Ishikawa (cell line): ENCODE results near the gene RRP36.

Experiments used
- CEBPB ChIP-seq: IDR thresholded peaks from 2 replicates; pipeline ENCODE4 v1.6.1; 2012
- CREB1 ChIP-seq: IDR thresholded peaks from 2 replicates; pipeline ENCODE4 v1.6.1; 2012; ENCODE audit warnings: low read depth
- EGR1 ChIP-seq: IDR thresholded peaks from 2 replicates; pipeline ENCODE4 v1.6.1; 2012
- EP300 ChIP-seq: IDR thresholded peaks from 2 replicates; pipeline ENCODE4 v1.6.1; 2012; ENCODE audit warnings: borderline replicate concordance
- FOXM1 ChIP-seq: IDR thresholded peaks from 2 replicates; pipeline ENCODE4 v1.6.1; 2012; ENCODE audit warnings: low read depth, borderline replicate concordance
- NFIC ChIP-seq: IDR thresholded peaks from 2 replicates; pipeline ENCODE4 v1.6.1; 2012
- RAD21 ChIP-seq: IDR thresholded peaks from 2 replicates; pipeline ENCODE4 v1.6.1; 2012; ENCODE audit warnings: low read depth
- TAF1 ChIP-seq: IDR thresholded peaks from 2 replicates; pipeline ENCODE4 v1.6.1; 2012; ENCODE audit warnings: low read depth, mild to moderate bottlenecking
- TCF12 ChIP-seq: IDR thresholded peaks from 2 replicates; pipeline ENCODE4 v1.6.1; 2012; ENCODE audit warnings: low read depth
- TEAD4 ChIP-seq: IDR thresholded peaks from 2 replicates; pipeline ENCODE4 v1.6.1; 2012
- YY1 ChIP-seq: IDR thresholded peaks from 2 replicates; pipeline ENCODE4 v1.6.1; 2012; ENCODE audit warnings: low read depth
- ZBTB7A ChIP-seq: IDR thresholded peaks from 2 replicates; pipeline ENCODE4 v1.6.1; 2012; ENCODE audit warnings: low read depth
- TF ChIP-seq, protein P1 (sequence below): IDR thresholded peaks from 2 replicates; pipeline ENCODE4 v1.6.1; 2012
- TF ChIP-seq, protein P2 (sequence below): IDR thresholded peaks from 2 replicates; pipeline ENCODE4 v1.6.1; 2012; ENCODE audit warnings: low read depth, mild to moderate bottlenecking
- TF ChIP-seq, protein P3 (sequence below): IDR thresholded peaks from 2 replicates; pipeline ENCODE4 v1.6.1; 2012

Gene RRP36

DNA sequence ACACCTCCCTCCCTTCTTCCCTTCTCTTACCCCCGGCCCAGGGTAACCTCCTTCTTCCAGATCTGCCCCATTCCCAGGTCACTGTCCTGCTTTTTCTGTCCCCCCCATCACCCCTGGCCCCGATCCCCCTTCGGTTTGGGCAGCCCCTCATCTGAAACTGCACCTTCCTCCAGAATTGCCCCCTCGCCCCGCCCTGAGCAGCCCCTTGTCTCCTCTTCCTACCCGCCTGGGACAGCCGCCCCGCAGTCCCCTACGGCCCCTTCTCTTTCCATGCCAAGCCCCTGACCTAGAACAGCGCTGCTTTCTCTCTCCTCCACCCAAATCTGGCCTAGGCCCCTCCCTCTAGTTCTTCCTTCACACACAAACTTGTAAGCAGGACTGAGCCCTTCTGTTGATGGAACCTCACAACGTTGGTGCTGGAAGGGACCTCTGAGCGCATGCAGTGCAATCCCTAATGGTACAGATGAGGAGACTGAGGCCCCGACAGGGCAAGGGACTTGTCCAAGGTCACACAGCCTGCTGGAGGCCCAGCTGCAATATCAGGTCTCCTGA lies 36.4 kb upstream of the RRP36 start:
- TF ChIP-seq NFIC, result no peak
- no peak for TF ChIP-seq YY1
- TF ChIP-seq, protein P1, sequence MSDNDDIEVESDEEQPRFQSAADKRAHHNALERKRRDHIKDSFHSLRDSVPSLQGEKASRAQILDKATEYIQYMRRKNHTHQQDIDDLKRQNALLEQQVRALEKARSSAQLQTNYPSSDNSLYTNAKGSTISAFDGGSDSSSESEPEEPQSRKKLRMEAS, result no peak
- no peak for TF ChIP-seq CEBPB
- no peak for TF ChIP-seq CREB1
- no peak for TF ChIP-seq TCF12
- TF ChIP-seq, protein P2, sequence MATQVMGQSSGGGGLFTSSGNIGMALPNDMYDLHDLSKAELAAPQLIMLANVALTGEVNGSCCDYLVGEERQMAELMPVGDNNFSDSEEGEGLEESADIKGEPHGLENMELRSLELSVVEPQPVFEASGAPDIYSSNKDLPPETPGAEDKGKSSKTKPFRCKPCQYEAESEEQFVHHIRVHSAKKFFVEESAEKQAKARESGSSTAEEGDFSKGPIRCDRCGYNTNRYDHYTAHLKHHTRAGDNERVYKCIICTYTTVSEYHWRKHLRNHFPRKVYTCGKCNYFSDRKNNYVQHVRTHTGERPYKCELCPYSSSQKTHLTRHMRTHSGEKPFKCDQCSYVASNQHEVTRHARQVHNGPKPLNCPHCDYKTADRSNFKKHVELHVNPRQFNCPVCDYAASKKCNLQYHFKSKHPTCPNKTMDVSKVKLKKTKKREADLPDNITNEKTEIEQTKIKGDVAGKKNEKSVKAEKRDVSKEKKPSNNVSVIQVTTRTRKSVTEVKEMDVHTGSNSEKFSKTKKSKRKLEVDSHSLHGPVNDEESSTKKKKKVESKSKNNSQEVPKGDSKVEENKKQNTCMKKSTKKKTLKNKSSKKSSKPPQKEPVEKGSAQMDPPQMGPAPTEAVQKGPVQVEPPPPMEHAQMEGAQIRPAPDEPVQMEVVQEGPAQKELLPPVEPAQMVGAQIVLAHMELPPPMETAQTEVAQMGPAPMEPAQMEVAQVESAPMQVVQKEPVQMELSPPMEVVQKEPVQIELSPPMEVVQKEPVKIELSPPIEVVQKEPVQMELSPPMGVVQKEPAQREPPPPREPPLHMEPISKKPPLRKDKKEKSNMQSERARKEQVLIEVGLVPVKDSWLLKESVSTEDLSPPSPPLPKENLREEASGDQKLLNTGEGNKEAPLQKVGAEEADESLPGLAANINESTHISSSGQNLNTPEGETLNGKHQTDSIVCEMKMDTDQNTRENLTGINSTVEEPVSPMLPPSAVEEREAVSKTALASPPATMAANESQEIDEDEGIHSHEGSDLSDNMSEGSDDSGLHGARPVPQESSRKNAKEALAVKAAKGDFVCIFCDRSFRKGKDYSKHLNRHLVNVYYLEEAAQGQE, result no peak
- no peak for TF ChIP-seq RAD21

DNA sequence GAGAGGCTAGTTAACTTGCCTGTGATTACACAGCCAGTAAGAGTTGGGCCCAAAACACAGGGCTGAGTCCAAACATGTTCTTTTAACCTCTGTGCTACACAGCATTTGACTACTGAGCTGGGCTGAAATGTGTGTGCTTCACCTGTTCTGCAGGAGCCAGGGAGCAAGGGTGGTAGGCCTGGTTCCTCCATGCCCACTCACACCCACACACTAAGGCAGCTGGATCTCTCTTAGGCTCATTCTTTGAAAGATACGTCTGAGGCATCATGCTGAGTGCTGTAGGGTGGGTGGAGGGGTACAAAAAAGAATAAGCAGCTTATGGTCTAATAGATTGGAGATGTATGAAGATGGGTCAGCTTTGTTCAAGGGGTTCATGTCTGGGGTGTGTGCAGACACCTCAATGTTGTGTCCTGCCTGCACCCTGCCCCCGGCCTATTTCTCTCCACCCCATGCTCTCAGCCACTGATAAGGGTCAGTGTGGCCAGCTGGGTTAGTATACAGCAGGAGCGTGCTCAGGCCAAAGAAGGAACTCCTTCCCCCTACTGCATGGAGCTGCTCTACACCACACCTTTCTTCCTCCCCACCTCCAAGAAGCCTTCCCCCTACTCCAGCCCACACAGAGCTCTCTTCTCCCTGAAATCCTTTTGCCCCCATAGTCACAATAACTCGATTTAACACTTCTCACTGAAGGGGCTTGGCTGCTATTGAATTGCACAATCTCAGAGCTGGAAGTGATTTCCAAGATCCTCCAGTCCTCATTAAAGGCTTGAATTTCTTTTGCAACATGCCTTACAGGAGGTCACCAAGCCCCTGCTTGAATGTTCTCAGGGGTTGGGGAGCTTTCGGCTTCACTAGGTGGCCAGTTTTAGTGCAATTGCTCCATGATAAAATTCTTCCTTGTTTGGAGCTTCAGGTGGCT lies 33.6 kb upstream of the RRP36 start:
- TF ChIP-seq, protein P2, result no peak
- TF ChIP-seq, protein P1, result no peak
- no peak for TF ChIP-seq TCF12
- TF ChIP-seq TAF1, result no peak
- TF ChIP-seq, protein P3, sequence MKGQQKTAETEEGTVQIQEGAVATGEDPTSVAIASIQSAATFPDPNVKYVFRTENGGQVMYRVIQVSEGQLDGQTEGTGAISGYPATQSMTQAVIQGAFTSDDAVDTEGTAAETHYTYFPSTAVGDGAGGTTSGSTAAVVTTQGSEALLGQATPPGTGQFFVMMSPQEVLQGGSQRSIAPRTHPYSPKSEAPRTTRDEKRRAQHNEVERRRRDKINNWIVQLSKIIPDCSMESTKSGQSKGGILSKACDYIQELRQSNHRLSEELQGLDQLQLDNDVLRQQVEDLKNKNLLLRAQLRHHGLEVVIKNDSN, result no peak
- no peak for TF ChIP-seq CREB1

DNA sequence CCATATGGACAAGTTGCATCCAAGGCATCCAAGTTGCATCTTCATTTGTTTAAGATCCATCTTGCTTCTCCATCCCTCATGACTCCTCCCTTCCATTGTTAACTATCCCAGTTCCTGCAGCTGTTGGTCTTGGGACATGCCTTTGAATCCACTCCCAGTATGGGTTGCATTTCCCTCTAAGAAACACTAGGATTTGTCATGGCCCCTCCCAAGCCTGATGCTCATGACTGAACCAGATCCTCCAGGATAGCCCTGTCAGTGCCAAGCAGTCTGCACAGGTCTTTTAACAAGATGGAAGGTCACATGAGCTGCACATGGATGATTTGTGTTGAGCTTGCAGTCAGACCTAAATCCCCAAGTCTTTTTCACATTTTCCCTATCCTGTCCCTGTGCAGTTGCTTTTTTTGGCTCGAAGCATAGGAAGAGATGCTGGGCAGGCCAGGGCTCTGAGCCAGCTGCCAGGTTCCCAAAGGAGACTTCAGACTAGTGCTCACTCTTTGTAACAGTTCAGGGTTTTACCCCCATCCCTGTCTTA lies 32.9 kb upstream of the RRP36 start:
- TF ChIP-seq, protein P1, result no peak
- TF ChIP-seq RAD21, result no peak
- TF ChIP-seq EGR1, result no peak
- no peak for TF ChIP-seq TEAD4
- no peak for TF ChIP-seq ZBTB7A
- no peak for TF ChIP-seq EP300
- TF ChIP-seq CEBPB, result no peak
- no peak for TF ChIP-seq TAF1
- no peak for TF ChIP-seq YY1
- no peak for TF ChIP-seq CREB1
- TF ChIP-seq, protein P2, result no peak

DNA sequence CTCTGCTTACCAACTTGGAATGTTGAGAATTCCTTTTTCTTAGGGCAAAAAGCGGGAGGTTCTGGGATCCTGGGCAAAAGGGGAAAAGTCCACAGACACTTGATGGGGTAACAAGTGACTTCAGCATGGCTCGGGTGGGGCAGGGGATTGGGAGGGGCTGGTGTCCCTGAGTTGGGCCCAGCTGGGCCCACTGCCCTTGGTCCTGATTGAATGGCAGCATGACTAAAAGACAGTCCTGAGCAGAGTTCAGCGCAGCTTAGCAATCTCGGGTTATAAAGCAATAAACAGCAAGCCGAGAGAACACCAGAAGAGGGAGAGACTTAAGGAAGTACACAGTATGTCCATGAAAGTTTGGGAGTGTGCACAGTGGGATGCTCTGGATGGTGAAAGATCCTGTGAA lies 31.5 kb upstream of the RRP36 start:
- TF ChIP-seq TEAD4 (no peak), YY1 (no peak), NFIC (no peak), ZBTB7A (no peak), TCF12 (no peak), CREB1 (no peak), CEBPB (no peak), FOXM1 (no peak), TAF1 (no peak), RAD21 (no peak)
- TF ChIP-seq, protein P1, result no peak
- TF ChIP-seq, protein P3, result no peak
- TF ChIP-seq, protein P2, result no peak
